ENCODE data around the gene PPM1B.
"Not testable (repeated sequence)": the region's sequence is repeated elsewhere in the genome, so short reads cannot be mapped to it uniquely, and the experiment has no call there.

The PPM1B gene

DNA sequence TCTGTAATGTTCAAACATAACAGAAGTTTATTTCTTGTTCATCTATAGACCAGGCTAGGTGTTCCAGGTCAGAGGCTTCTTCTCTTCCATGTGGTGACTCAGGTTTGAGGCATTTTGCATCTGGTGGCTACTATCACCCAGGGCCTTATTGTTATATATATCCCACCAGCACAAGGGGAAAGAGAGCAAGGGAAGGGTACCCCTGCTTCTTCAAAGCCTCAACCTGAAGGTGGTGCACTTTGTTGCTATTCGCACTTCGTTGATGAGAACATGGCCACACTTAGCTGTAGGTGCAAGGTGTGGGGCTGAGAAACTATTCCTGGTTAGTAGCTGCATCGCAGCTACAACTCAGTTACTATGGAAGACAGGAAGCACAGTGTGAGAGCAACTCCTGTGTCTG is 79.2 kb downstream of the PPM1B start:
- DNase-seq (ENCODE audit: low read depth in 2 of 3, low spot score in 1 of 3) = no peak

DNA sequence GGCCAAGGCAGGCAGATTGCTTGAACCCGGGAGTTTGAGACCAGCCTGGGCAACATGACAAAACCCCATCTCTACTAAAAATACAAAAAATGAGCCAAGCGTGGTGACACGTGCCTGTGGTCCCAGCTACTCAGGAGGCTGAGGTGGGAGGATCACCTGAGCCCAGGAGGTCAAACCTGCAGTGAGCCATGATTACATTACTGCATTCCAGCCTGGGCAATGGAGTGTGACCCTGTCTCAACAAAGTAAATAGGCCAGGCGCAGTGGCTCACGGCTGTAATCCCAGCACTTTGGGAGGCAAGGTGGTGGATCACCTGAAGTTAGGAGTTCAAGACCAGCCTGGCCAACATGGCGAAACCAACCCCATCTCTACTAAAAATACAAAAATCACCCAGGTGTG is 80.6 kb downstream of the PPM1B start:
- not testable (repeated sequence) for DNase-seq (ENCODE audit: low read depth in 2 of 3, low spot score in 1 of 3)

DNA sequence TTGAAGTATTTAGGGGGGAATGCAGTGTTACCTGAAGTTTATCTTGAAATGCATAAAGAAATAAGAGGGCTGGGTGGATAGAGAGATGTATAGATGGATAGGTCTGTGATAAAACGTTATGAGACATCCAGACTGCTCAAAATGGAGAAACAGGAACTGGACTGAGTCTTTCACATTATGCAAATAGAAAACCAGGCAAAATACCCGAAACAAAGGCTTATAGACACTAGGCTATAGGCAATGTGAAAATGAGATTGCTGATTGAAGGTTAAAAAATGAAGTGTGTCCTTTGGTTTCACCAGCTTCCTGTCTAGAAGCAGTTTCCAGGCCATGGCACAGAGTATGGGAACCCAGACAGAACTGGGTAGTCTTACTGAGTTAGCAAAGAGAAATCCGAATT is 81.7 kb downstream of the PPM1B start:
- DNase-seq (ENCODE audit: low read depth in 2 of 3, low spot score in 1 of 3) = no peak

DNA sequence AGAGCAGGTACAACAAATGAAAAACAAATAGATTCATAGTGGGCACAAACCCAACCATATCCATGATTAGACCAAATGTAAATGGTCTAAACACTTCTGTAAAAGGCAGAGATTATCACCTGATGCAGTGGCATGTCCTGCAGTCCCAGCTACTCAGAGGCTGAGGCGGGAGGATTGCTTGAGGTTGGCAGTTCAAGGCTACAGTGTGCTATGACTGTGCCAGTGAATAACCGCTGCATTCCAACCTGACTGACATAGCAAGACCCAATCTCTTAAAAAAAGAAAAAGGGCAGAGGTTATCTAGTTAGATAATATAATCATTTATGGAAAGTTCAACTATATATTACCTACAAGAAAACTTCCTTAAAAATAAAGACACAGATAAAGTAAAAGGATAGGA is 85.3 kb downstream of the PPM1B start:
- DNase-seq (ENCODE audit: low read depth in 2 of 3, low spot score in 1 of 3) = no peak

DNA sequence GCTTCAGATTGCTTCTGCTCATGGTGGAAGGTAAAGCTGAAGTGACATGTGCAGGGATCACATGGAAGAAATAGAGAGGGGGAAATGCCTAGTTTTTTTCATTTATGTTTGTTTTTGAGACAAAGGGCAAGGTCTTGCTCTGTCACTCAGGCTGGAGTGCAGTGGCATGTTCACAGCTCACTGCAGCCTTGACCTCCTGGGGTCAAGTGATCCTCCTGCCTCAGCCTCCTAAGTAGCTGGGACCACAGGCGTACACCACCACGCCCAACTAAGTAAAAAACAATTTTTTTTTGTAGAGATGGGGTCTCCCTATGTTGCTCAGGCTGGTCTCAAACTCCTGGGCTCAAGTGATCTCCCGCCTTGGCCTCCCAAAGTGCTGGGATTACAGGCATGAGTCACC is 87.0 kb downstream of the PPM1B start:
- not testable (repeated sequence) for DNase-seq (ENCODE audit: low read depth in 2 of 3, low spot score in 1 of 3)

DNA sequence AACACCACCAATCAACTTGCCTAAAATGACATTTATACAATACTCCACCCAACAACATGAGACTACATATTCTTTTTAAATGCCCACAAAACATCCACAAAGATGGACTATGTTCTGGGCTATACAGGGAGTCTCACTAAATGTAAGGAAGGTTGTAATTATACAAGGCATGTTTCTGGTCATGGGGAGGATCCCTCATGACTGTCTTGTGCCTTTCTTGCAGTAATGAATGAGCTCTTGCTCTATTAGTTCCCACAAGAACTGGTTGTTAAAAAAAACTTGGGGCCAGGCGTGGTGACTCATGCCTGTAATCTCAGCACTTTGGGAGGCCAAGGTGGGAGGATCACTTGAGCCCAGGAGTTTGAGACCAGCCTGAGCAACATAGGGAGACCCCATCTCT is 89.1 kb downstream of the PPM1B start:
- DNase-seq (ENCODE audit: low read depth in 2 of 3, low spot score in 1 of 3) = not testable (repeated sequence)

DNA sequence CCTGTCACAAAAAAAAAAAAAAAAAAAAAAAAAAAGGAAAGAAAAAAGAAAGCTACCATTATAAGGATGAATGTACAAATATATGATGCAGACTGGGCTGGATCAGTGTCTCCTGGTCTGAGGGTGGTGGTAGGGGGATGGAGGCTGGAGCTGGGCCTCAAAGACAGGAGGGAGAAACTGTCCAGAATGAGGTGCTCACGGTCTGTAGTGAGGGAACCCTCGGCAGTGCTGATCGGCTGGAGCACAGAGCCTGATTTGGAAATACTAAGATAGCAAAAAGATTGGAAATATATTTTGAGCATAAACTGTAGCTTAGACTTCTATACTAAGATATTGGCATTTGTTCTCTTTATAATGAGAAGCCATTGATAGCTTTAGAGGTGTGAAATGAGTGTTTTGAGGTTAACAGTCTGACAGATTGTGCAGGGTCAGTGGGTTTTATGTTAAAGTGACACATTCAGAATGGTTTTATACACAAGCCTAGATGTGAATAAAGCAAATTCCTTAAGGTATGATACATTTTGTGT is 98.7 kb downstream of the PPM1B start:
- DNase-seq (ENCODE audit: low read depth in 2 of 3, low spot score in 1 of 3) = no peak

DNA sequence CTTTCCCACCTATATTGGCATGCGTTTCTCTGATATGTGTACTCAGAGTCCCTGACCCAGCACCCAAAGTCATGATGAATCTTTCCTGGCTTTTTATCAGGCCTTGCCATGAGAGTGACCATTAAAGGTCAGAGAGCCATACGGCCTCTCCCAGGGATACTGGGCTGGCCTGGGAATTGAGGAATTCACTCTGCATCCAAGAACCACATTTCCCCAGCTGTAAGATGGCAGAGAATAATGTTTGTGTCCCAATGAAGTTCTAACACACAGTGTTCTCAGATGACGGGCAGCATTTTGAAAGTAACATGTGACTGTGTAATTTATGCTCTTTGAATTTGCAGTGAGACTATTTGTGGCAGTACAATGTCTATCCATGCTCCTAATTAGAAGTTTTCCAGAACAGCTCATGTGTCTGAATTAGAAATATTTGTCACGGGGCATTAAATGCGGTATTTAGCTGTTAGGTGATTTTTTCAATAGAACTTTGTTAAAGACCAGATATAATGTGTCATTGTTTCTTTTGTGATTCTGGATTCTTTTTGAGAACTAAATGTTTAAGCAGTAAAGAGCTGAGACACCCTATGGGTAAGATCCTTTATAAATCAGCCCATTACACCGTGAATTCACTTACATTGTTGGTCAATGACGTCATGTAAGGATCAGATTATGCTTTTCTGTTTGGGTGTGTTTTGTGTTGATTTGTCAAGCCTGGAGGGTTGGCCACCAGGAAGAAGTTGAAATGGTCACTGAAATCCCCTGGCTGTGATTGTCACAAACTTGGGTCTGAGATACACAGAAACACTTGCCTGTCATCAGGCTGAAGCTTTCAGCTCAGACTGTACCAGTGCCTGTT is 99.3 kb downstream of the PPM1B start:
- DNase-seq (ENCODE audit: low read depth in 2 of 3, low spot score in 1 of 3) = no peak

DNA sequence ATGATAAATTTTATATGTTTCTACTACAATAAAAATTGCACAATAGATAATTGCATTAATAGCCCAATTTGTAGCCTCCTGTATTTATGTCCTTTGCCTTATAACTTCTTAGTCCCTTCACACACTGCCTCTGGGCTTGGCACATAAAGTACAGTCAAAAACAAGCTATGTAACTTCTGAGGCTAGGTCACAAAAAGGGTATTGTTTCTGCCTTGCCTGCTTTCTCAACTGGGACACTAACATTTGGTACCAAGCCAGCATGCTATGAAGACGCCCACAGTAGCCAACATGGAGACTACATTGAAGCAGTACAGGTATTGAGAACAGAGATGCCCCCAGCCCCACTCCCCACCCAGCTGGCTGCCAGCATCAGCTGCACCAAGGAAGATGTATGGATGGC is 101.2 kb downstream of the PPM1B start:
- DNase-seq (ENCODE audit: low read depth in 2 of 3, low spot score in 1 of 3) = no peak

DNA sequence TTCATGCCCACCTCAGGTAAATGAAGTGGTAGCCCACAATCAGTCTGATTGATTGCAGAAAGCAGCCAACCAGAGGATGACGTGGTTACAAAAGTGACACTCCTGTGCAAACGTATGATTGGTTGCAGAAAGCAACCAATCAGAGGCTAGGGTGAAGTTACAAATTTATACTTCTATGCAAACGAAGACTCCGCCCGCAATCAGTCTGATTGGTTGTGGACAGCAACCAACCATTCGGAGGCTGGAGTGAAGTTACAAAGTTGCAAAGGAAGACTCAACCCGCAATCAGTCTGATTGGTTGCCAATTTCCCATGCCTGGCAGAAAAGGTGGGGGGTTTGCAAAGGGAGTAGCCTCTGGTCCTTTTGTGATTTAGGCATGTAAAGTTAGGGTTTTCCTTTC is 102.6 kb downstream of the PPM1B start:
- DNase-seq (ENCODE audit: low read depth in 2 of 3, low spot score in 1 of 3) = no peak

DNA sequence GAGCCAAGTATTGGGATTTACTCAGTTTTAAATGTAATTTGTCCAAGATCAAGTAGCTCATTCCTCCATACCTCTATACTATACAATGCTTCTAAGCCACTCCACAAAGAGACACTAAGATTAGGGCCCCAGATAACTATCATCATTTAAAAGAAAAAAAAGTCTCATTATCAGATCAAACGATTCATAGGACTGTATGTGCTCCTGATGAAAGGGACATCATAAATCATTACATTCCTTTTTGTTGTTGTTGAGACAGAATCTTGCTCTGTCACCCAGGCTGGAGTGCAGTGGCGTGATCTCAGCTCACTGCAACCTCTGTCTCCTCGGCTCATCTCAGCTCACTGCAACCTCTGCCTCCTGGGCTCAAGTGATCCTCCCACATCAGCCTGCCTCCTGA is 104.4 kb downstream of the PPM1B start:
- no peak for DNase-seq (ENCODE audit: low read depth in 2 of 3, low spot score in 1 of 3)

DNA sequence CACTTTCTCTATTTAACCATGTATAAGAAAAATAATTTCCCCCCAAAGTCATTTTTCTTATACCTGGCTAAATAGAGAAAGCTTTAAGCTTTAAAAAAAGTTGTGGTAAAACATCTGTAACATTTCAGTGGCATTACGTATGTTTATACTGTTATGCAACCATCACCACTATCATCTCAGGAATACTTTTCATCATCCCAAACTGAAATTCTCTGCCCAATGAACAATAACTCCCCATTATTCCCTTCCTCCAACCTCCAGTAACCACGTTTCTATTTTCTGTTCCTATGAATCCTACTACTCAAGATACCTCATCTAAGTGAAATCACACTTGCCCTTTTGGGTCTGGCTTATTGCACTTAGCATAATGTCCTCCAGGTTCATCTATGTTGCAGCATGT is 104.9 kb downstream of the PPM1B start:
- DNase-seq (ENCODE audit: low read depth in 2 of 3, low spot score in 1 of 3) = no peak

DNA sequence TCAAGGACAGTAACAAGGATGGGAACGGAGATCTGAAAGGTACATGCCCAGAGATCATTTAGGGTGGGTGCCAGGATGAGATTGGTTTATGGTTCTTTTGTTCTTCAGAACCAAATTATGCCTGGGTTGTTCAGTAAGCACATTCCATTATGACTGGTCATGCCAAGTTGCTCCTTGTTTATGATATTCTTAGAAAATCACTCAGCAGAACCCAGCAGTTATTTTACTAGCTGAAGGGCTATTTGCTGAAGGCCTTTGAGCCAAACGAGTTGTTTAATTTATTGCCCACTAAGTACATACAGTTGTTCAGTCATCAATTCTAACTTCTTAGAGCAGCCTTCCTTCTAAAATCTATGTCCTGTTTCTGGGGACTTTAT is 107.2 kb downstream of the PPM1B start:
- DNase-seq (ENCODE audit: low read depth in 2 of 3, low spot score in 1 of 3) = no peak

DNA sequence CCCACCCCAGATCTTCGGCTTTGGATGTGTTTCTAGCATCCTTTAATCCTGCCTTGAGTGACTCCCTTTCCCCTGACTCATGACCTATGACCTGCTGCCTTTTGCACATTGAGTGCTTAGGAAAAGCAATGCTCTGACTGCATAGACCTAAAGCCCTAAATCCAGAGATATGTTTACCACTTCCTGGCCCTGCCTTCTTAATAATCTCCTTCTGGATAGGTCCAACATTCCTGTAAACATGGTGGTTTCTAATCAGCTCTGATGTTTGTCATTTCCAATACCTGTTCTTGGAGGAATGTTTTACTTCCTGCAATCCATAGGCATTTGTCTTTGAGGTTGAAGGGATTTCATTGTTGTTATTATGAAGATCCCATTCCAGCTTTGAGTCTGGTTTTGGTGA is 108.9 kb downstream of the PPM1B start:
- no peak for DNase-seq (ENCODE audit: low read depth in 2 of 3, low spot score in 1 of 3)

DNA sequence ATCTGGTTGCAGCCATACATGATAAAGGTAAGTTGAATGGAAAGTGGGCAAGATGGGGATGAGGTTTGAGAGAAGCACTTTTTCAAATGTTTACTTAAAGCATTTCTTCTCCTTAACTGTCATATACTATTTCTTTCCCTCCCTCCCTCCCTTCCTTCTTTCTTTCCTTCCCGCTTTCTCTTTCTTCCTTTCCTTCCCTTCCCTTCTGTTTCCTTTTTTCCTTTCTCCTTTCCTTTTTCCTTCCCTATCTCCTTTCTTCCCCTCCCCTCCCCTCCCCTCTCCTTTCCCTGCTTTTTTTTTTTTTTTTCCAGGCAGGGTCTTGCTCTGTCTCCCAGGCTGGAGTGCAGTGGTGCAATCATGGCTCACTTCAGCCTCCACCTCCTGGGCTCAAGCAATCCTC is 112.2 kb downstream of the PPM1B start:
- no peak for DNase-seq (ENCODE audit: low read depth in 2 of 3, low spot score in 1 of 3)

Measured in stimulated activated CD4-positive, alpha-beta T cell treated with anti-CD3 and anti-CD28 coated beads, Interleukin-12 subunit alpha, Interleukin-12 subunit beta, amount 100 ng/mL, for 48 hours (primary cell).